ENCODE results near the gene GON4L. TPM values are rescaled to one million over a fixed set of nuclear protein-coding genes. Genes with fewer than 3 reads are reported as not detected.

The GON4L gene
- total RNA-seq, 1 donor from 2014 or later, result 49.5 TPM

GRCh38 chr1:155888481-155888880 lies 31.5 kb upstream of the GON4L start:
- TF ChIP-seq CTCF (IDR thresholded peaks at IDR 0.05), result no peak

GRCh38 chr1:155884982-155885381 lies 28.0 kb upstream of the GON4L start:
- H3K27ac ChIP-seq, result no peak overlapping the region
- no peak for DNase-seq
- no peak overlapping the region for H3K4me3 ChIP-seq
- H3K27me3 ChIP-seq, result no peaks in the 10 kb centered on the region
- intact Hi-C loops (cut with DNase I), result no loop called here
- no peaks in the 10 kb centered on the region for H3K4me1 ChIP-seq
- peaks cover 5% of the 10 kb centered on the region for H3K36me3 ChIP-seq
- no peak for ATAC-seq
- no peaks in the 10 kb centered on the region for H3K9me3 ChIP-seq
- no peak for TF ChIP-seq CTCF (IDR thresholded peaks at IDR 0.05)

More at GRCh38 chr1:155888481-155888880, 31.5 kb upstream of the GON4L start:
- ATAC-seq (no peak), DNase-seq (no peak)
- H3K9me3 ChIP-seq, result no peaks in the 10 kb centered on the region
- H3K27me3 ChIP-seq, result no peaks in the 10 kb centered on the region
- intact Hi-C loops (cut with DNase I), result no loop called here
- no peaks in the 10 kb centered on the region for H3K36me3 ChIP-seq
- peaks cover 6% of the 10 kb centered on the region for H3K4me1 ChIP-seq
- H3K27ac ChIP-seq, result no peak overlapping the region
- no peak overlapping the region for H3K4me3 ChIP-seq

DNA sequence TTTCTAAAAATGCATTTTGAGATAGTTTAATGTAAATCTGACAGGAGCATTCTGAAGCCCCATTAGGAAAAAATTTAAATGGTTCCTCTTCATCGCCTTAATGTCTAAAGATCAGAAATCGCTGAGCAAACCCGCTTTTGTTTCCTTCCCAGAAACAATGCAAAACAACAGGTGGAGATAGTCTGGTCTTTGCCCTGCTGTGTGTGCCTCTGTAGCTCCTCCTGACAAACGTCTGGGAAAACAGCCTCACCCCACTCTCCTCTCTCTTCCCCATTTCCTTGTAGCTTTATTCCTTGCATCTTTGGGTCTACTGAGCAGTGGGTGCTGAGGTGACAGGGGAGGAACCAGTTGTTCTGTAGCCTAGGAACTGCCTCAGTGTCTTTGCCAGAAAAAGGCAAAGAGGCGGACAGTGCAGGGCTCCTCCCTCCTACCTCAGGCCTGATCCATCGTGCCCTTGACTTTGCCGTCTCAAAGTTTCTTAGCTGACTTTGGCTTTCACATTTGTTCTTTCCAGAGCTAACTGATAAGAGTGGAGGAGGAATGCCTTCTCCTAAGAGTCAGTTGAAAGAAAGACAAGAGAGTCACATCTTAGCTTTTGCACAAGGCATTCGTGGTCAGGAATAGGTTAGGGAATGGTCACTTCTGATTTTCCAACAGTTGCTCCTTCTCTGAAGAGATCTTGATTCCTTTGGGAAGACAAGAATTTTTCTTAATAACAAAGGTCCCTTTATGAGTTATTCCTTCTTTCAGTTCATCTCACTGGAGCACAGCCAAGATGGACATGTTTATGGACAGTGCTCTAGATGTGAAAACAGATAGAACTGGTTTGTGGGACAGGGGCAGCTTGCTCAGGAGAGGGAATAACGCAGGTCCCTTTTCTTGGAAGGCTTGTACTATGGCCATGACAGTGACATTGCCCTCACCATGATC lies 27.3 kb upstream of the GON4L start:
- Histone ChIP-seq H3K4me3 (no peak overlapping the region), H3K9me3 (no peaks in the 10 kb centered on the region), H3K4me1 (no peaks in the 10 kb centered on the region), H3K27me3 (no peaks in the 10 kb centered on the region), H3K36me3 (peaks cover 5% of the 10 kb centered on the region), H3K27ac (no peak overlapping the region)
- ATAC-seq (no peak), DNase-seq (no peak)
- no peak for TF ChIP-seq CTCF (IDR thresholded peaks at IDR 0.05)
- intact Hi-C loops (cut with DNase I), result no loop called here

- Histone ChIP-seq H3K27ac (no peak overlapping the region), H3K4me3 (no peak overlapping the region), H3K9me3 (no peaks in the 10 kb centered on the region), H3K27me3 (no peaks in the 10 kb centered on the region), H3K4me1 (no peaks in the 10 kb centered on the region), H3K36me3 (peaks cover 5% of the 10 kb centered on the region)
- DNase-seq, result no peak
- intact Hi-C loops (cut with DNase I), result no loop called here
- no peak for ATAC-seq
- TF ChIP-seq CTCF (IDR thresholded peaks at IDR 0.05), result no peak
Measured at GRCh38 chr1:155882766-155883165, 25.8 kb upstream of the GON4L start.

GRCh38 chr1:155882235-155882634 lies 25.2 kb upstream of the GON4L start:
- no peak for TF ChIP-seq CTCF (IDR thresholded peaks at IDR 0.05)
- no peaks in the 10 kb centered on the region for H3K4me1 ChIP-seq
- no peak for ATAC-seq
- intact Hi-C loops (cut with DNase I), result no loop called here
- H3K27me3 ChIP-seq, result no peaks in the 10 kb centered on the region
- no peak overlapping the region for H3K4me3 ChIP-seq
- H3K36me3 ChIP-seq, result peaks cover 5% of the 10 kb centered on the region
- no peak overlapping the region for H3K27ac ChIP-seq
- no peak for DNase-seq
- H3K9me3 ChIP-seq, result no peaks in the 10 kb centered on the region
